H1 (cell line): ENCODE results near the gene RIPOR3.

Experiments used
- ASH2L ChIP-seq: fragments of 200-600, 300-600 bp; sonication (generic); IDR thresholded peaks from one replicate; pipeline ENCODE4 v1.7.1; 2017; ENCODE audit warnings: low read length
- CTCF ChIP-seq, 3 experiments: IDR thresholded peaks; 1 replicate in 2 of 3; 2 replicates in 1 of 3; pipeline versions ENCODE4 v1.5.1 to v1.6.1; 2011; ENCODE audit warnings: low read length in 3 of 3, mild to moderate bottlenecking in 3 of 3, inconsistent platforms in 2 of 3, low read depth in 1 of 3, moderate library complexity in 1 of 3; ENCODE audit not compliant: insufficient read depth in 1 of 3; ENCODE audit errors: control extremely low read depth in 1 of 3
- EGR1 ChIP-seq: IDR thresholded peaks from 2 replicates; pipeline ENCODE4 v1.6.1; 2011; ENCODE audit warnings: low read depth, low read length, borderline replicate concordance
- EP300 ChIP-seq, 2 experiments: IDR thresholded peaks; 1 replicate in 1 of 2; 2 replicates in 1 of 2; pipeline ENCODE4 v1.6.1; 2011 to 2012; ENCODE audit warnings: low read depth in 2 of 2, low read length in 2 of 2, mild to moderate bottlenecking in 2 of 2, borderline replicate concordance in 1 of 2, inconsistent platforms in 1 of 2, moderate library complexity in 1 of 2
- HDAC6 ChIP-seq: IDR thresholded peaks from one replicate; pipeline ENCODE4 v1.7.1; 2012; ENCODE audit warnings: low read depth, mild to moderate bottlenecking, inconsistent platforms, low read length, moderate library complexity
- KDM1A ChIP-seq: fragments of 200-600, 300-600 bp; sonication (generic); IDR thresholded peaks from 2 replicates; pipeline ENCODE4 v1.7.1; 2016; ENCODE audit warnings: mild to moderate bottlenecking, low read length, borderline replicate concordance
- MAFK ChIP-seq: IDR thresholded peaks from 2 replicates; pipeline ENCODE4 v1.6.1; 2012; ENCODE audit warnings: low read depth, mild to moderate bottlenecking, improper control_type of control experiment, low read length
- POLR2A ChIP-seq, 2 experiments: IDR thresholded peaks; 1 replicate in 1 of 2; 2 replicates in 1 of 2; pipeline ENCODE4 v1.6.1; 2011; ENCODE audit warnings: low read depth in 2 of 2, low read length in 2 of 2, mild to moderate bottlenecking in 2 of 2; ENCODE audit errors: control extremely low read depth in 1 of 2
- POLR2AphosphoS5 ChIP-seq: IDR thresholded peaks from 2 replicates; pipeline ENCODE4 v1.6.1; 2011; ENCODE audit warnings: low read depth, low read length
- SUZ12 ChIP-seq: fragments of 200-600 bp; sonication (generic); IDR thresholded peaks from 2 replicates; pipeline ENCODE4 v1.6.1; 2012; ENCODE audit warnings: mild to moderate bottlenecking, inconsistent platforms, low read length, moderate library complexity, mixed read lengths
- TBP ChIP-seq: IDR thresholded peaks from 2 replicates; pipeline ENCODE4 v1.6.1; 2011; ENCODE audit warnings: low read depth, low read length, improper control_type of control experiment
- TF ChIP-seq, protein P1 (sequence below): IDR thresholded peaks from 2 replicates; pipeline ENCODE4 v1.6.1; 2011; ENCODE audit warnings: low read depth, mild to moderate bottlenecking, low read length; ENCODE audit not compliant: insufficient read depth

- TF ChIP-seq TBP (no peak), CTCF (IDR thresholded peaks at IDR 0.05; ENCODE audit: control extremely low read depth in 1 of 3, insufficient read depth in 1 of 3, low read depth in 1 of 3, low read length in 3 of 3) (no peak), ASH2L (no peak), MAFK (no peak), HDAC6 (no peak), SUZ12 (no peak), EGR1 (no peak), POLR2A (IDR thresholded peaks at IDR 0.05; ENCODE audit: control extremely low read depth in 1 of 2, low read depth in 2 of 2, low read length in 2 of 2) (no peak), KDM1A (no peak), POLR2AphosphoS5 (no peak), EP300 (IDR thresholded peaks at IDR 0.05; ENCODE audit: borderline replicate concordance in 1 of 2, low read depth in 2 of 2, low read length in 2 of 2) (no peak)
- TF ChIP-seq, protein P1, sequence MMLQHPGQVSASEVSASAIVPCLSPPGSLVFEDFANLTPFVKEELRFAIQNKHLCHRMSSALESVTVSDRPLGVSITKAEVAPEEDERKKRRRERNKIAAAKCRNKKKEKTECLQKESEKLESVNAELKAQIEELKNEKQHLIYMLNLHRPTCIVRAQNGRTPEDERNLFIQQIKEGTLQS, result no peak
Observed at GRCh38 chr20:50602432-50603088, 88.8 kb downstream of the RIPOR3 start.
